Measurements from ENCODE around the gene XPO5.
A peak's percentile ranks its signal among the peaks of the same experiment; 100 is the strongest.

The XPO5 gene

GRCh38 chr6:43494766-43495165, 81.1 kb downstream of the XPO5 start:
- no peak for DNase-seq

GRCh38 chr6:43494321-43494720, 81.5 kb downstream of the XPO5 start:
- DNase-seq: no peak

GRCh38 chr6:43493833-43494232, 82.0 kb downstream of the XPO5 start:
- DNase-seq: no peak

GRCh38 chr6:43493230-43493629, 82.6 kb downstream of the XPO5 start:
- no peak for DNase-seq

GRCh38 chr6:43492673-43493072, 83.2 kb downstream of the XPO5 start:
- DNase-seq: no peak

- no peak for DNase-seq
These were observed 83.8 kb downstream of the XPO5 start for GRCh38 chr6:43491750-43492661.

GRCh38 chr6:43490523-43490939, 85.3 kb downstream of the XPO5 start:
- no peak for DNase-seq

- DNase-seq: no peak
These were observed 86.4 kb downstream of the XPO5 start for GRCh38 chr6:43489277-43490072.

- no peak for DNase-seq
These were observed 87.1 kb downstream of the XPO5 start for GRCh38 chr6:43488667-43489276.

- DNase-seq: no peak
These were observed 94.1 kb downstream of the XPO5 start for GRCh38 chr6:43481591-43482236.

GRCh38 chr6:43481075-43481474, 94.8 kb downstream of the XPO5 start:
- no peak for DNase-seq

GRCh38 chr6:43478008-43478372, 97.8 kb downstream of the XPO5 start:
- DNase-seq: no peak

- DNase-seq: peak; percentile 99
These were observed 98.4 kb downstream of the XPO5 start, which contains the start of gene TJAP1 for GRCh38 chr6:43477235-43478007. Gene TJAP1, plus strand, starts transcription at chr6:43477570. Its CDS starts 21,432 bp downstream, at chr6:43499002.

GRCh38 chr6:43476746-43477145, 99.1 kb downstream of the XPO5 start:
- no peak for DNase-seq

- no peak for DNase-seq
These were observed 100.3 kb downstream of the XPO5 start for GRCh38 chr6:43475516-43475915.

GRCh38 chr6:43472515-43472914, 103.3 kb downstream of the XPO5 start:
- no peak for DNase-seq

Data from stimulated activated CD4-positive, alpha-beta T cell treated with anti-CD3 and anti-CD28 coated beads, Interleukin-15, amount 100 ng/mL, for 24 hours (primary cell).